ENCODE data around the gene LACTBL1.
A peak's percentile ranks its signal among the peaks of the same experiment; 100 is the strongest.

The LACTBL1 gene

DNA sequence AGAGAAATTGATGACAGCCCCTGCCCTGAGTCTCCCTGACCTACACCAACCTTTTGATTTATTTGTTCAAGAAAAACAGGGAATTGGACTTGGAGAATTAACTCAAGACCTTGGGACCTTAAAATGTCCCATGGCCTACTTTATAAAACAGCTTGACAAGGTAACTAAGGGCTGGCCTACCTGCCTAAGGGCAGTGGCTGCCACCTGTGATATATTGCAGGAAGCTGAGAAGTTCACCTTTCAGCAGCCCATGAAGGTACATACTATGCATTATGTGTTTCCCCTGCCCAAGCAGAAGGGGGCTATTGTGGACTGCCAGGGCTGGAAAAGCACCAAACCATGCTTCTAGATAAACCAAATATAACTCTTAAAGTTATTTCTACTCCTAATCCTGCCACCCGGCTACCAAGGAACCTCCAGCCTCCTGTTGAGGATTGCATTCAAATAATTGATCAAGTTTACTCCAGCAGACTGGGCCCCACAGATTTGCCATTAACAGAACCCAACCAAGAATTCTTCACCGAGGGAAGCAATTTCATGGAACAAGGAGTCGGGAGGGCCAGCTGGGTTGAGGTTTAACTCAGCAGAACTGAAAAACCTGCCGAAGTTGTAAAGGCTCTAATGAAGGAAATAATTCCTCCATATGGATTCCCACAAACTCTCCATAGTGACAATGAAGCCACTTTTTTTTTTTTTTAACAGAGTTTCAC lies 28.2 kb downstream of the LACTBL1 start:
- DNase-seq (ENCODE audit: low read depth in 2 of 2), result no peak

DNA sequence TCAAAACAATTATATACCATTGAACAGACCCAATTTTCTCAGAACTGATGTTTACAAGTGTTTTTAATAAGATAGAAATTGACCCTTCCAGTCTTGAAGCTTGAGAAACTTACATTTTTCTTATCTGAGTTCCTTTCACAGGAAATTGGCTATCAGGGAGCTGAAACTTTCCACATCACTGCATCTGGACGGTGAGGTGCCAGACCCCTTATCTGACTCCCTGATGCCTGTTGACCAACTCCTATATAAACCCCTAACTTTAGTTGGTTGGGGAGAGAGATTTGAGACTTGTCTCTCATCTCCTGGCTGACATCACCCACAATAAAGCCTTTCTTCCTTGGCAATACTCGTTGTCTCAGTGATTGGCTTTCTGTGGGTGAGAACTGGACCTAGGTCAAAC lies 31.4 kb downstream of the LACTBL1 start:
- DNase-seq (ENCODE audit: low read depth in 2 of 2), result no peak

- no peak for DNase-seq (ENCODE audit: low read depth in 2 of 2)
Measured at GRCh38 chr1:22936681-22937080, 36.0 kb downstream of the LACTBL1 start.

GRCh38 chr1:22935433-22935832 lies 37.2 kb downstream of the LACTBL1 start:
- no peak for DNase-seq (ENCODE audit: low read depth in 2 of 2)

DNA sequence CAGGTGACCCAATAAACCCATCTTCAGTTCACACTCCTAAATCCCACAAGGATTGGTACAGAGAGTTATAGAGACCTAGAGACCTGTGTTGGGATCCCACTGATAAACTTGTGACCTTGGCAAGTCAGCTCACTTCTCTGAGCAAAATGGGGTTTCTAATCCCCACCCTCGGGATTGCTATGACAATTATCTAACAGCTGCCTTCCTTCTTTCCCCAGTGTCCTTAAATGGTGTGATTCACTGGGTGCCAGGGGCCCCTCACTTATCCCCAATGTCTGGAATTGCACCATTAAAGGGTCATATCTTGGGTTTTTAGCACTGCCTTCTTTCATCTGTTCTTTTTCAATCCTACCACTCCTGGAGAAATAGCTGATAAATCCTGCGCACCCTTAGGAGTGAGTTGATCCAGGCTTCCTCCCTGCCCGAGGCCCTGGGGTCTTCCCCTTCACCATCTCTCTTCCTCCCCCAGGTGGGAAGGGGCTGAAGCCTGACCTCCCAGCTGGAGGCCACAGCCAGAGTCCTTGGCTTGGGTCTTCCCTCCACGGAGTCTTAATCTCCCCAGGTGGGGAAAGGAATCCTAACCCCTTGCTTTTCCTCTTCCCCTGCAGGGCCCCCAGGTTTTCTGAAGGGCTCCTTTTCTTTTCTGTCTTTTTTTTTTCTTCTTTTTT lies 39.7 kb downstream of the LACTBL1 start:
- DNase-seq (ENCODE audit: low read depth in 2 of 2), result no peak

DNA sequence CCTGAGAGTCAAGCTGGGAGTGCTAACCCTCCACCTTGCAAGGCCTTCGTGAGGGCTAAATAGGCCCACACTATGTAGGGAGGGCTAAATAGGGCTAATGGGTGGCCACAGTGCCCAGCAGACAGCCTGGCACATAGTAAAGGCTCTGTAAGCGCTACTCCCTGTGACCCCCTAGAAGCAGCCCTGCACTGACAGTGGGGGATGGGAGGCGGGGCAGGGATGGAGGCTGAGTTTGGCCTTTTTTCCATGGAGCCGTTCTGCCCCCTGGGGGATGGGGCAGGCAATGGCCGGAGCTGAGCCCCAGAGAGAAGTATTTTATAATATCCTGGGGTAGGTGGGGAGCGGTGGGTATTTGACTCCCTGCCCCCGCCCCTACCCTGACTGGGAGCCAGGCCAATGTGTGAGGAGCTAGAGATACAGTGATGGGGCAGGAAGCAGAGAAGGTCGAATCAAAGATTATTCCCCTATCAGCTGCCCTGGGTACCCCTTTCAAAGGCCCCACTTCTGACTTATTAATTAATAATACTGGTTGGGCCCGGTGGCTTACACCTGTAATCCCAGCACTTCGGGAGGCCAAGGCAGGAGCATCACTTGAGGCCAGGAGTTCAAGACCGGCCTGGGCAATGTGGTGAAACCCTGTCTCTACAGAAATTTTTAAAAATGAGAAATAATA lies 42.3 kb downstream of the LACTBL1 start:
- peak in 1 of 2 experiments; percentile 6 for DNase-seq (ENCODE audit: low read depth in 2 of 2)

- DNase-seq (ENCODE audit: low read depth in 2 of 2), result no peak
Measured at GRCh38 chr1:22925111-22925510, 47.6 kb downstream of the LACTBL1 start.

DNA sequence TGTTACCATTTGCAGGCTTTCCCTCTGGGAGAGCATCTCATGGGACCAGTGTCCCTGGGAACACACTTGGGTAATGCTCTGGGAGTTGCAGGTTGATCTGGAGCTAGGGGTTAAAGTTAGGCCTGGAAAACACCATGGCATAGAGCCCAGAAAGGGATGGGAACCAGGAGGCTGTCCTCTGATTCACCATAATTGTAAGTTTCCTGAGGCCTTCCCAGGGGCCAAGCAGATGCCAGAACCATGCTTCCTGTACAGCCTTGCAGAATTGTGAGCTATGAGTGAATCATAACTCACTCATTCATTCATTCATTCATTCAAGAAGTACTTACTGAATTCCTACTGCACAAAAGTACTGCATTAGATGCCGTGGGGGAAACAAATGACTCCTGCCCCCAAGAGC lies 50.0 kb downstream of the LACTBL1 start:
- DNase-seq (ENCODE audit: low read depth in 2 of 2), result no peak

- no peak for DNase-seq (ENCODE audit: low read depth in 2 of 2)
Measured at GRCh38 chr1:22921452-22922126, 51.1 kb downstream of the LACTBL1 start.

DNA sequence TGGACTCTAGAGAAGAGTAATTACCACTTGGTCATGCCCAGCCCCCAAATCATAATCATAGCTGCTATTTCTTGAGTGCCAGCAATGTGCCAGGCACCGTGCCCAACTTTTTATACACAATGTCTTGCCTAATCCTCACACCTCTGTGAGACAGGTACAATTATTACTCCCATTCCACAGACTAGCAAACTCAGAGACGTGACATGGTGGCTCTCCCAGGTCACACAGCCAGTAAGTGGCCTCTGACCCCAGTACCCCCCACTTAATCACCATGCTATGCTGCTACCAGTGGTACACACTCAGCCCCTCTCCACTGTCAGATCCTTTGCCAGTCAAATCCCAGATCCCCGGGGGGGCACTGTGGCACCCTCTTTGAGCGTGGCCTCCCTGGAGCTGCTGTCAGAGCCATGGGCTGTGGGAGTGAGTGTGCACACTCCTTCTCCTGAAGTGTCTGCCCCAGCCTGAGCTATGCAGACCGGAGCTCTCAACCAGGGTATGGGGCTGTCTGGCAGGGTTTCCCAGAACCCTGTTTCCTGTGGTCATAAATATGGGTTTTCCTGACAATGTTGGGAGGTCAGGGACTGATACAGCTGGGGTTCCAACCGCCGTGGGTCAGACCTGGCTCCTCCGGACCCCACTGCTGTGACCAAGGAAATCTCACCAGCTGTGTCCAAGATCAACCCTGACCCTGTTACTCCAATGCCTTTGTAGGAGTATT lies 51.8 kb downstream of the LACTBL1 start:
- DNase-seq (ENCODE audit: low read depth in 2 of 2), result no peak

GRCh38 chr1:22920026-22920733 lies 52.5 kb downstream of the LACTBL1 start:
- no peak for DNase-seq (ENCODE audit: low read depth in 2 of 2)

GRCh38 chr1:22919341-22920025 lies 53.2 kb downstream of the LACTBL1 start:
- DNase-seq (ENCODE audit: low read depth in 2 of 2), result peak; percentile 27 to 38

DNA sequence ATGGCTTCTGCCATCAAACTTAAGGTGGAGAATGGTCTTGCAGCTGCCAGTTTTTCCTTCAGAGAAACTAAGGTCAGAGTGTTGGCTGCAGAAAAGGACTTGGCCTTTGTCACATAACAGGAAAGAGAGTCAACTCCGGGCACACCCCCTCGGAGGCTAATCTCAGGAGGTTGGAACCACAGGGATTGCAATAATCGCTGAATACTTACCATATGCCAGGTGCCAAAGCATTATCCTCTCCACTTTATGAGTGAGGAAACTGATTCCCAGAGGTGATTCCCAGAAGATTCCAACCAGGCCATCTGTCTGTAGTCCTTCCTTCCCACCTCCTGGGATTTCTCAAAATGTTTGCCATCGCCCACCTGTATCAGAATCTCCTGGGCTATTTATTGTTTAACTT lies 54.0 kb downstream of the LACTBL1 start:
- no peak for DNase-seq (ENCODE audit: low read depth in 2 of 2)

GRCh38 chr1:22917989-22918388 lies 54.7 kb downstream of the LACTBL1 start:
- no peak for DNase-seq (ENCODE audit: low read depth in 2 of 2)

GRCh38 chr1:22916471-22916820 lies 56.2 kb downstream of the LACTBL1 start:
- DNase-seq (ENCODE audit: low read depth in 2 of 2), result no peak

- no peak for DNase-seq (ENCODE audit: low read depth in 2 of 2)
Measured at GRCh38 chr1:22915816-22916470, 56.7 kb downstream of the LACTBL1 start.

- no peak for DNase-seq (ENCODE audit: low read depth in 2 of 2)
Measured at GRCh38 chr1:22915231-22915630, 57.4 kb downstream of the LACTBL1 start.

DNA sequence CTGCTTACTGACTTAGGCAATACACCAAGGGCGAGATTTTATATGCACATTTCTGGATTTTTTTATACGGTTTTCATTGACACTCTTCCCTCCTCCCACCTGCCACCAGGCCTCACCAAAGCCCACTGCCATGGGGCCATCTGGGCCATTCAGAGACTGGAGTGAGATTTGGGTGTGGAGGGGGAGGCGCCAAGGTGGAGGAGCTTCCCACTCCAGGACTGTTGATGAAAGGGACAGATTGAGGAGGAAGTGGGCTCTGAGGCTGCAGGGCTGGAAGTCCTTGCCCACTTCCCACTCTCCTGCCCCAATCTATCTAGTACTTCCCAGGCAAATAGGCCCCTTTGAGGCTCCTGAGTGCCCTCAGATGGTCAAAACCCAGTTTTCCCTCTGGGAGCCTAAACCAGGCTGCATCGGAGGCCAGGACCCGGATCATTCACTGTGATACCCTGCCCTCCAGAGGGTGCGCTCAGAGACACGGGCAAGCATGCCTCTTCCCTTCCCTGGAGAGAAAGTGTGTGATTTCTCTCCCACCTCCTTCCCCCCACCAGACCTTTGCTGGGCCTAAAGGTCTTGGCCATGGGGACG lies 57.9 kb downstream of the LACTBL1 start:
- no peak for DNase-seq (ENCODE audit: low read depth in 2 of 2)

- no peak for DNase-seq (ENCODE audit: low read depth in 2 of 2)
Measured at GRCh38 chr1:22914156-22914555, 58.5 kb downstream of the LACTBL1 start.

Data from fibroblast of skin of left biceps (primary cell).